ENCODE measurements around the gene MALRD1. TPM values are rescaled to one million over a fixed set of nuclear protein-coding genes. Genes with fewer than 3 reads are reported as not detected.
"Not testable (repeated sequence)": the region's sequence is repeated elsewhere in the genome, so short reads cannot be mapped to it uniquely, and the experiment has no call there.

The MALRD1 gene
- total RNA-seq, 1 donor from 2014 or later: 3.6 TPM

DNA sequence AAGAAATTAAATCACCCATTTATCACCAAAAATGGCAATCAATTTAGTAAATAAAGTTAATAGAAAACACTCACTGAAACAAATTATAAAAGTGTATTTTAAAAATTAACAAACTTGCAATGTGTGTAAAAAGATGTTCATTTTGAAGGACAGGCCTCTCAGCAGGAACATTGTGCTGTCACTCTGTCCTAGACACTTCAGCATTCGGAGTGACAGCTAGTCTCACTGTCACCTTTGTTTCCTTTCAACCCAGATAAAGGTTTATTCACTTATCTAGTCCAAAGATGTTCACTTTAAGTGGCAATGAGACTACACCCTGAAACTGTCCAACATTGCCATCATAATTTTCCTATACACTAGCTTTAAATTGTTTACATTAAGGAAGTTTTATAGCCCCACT lies 675.7 kb downstream of the MALRD1 start:
- no peak for DNase-seq

DNA sequence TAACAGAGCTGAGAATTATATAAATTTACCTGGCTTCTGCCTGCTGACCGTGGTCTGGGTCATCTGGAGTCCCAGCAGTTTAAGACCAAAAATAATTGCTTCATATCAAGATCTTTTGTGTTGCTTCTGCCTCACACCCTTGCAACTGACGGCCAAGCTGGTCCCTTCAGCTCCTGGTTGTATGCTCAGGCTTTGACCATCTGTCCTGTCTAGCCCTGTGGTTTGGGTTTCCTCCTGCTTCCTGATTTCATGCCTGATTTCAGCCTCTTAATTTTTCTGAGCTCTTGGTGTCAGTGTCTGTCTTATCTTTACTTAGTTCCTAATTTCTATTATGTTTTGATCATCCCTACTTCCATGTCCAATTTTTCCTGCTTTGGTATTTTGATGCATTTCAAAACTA lies 679.8 kb downstream of the MALRD1 start:
- DNase-seq: no peak

DNA sequence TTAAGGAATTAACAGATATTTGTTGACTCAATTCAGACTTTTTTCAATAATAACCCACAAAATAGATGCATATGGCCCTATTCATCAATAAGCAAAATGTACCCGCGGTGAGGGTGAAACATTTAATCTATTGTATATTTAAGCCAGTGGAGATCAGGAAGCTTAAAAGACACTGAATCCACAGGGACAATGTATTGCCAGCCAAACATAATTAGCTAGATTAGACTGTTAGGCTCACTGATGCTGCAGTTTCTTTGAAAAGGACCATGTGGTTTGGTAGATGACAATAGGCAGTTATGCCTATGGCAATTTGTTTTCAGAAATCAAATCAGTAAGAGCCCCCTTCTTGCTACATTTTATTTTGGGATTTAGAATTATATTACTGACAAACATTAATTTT lies 680.4 kb downstream of the MALRD1 start:
- no peak for DNase-seq

DNA sequence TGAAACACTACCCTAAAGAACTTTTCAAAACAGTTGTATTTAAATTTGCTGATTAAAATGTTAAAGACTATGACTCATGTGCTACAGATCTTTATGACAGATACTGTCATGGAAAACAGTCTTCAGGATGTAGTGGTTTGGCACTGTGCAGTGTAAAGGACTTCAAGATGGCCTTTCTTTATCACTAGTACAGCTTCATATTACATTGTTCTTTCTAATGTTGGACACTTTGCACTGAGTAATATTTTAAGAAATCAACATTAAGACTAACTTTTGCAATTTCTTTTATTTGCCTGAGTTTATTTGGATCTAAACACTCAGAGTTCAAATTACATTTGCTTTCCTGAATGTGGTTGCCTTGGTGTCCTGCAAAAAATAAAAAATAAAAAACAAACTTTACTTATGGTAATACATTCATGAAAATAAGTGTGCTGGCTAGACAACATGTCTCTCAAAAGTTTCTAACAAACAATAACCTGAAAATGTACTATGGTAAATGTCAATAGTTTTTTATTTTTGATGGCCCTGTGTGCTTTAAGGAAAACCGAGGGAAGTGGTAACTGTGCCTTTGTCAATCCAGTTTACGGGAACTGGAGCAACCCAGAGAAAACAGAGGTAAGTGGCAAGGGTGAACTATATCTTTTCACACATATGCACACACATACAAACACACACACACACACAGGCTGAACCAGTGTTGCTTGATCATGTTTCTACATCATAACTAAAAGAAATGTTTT lies 681.7 kb downstream of the MALRD1 start:
- no peak for DNase-seq

DNA sequence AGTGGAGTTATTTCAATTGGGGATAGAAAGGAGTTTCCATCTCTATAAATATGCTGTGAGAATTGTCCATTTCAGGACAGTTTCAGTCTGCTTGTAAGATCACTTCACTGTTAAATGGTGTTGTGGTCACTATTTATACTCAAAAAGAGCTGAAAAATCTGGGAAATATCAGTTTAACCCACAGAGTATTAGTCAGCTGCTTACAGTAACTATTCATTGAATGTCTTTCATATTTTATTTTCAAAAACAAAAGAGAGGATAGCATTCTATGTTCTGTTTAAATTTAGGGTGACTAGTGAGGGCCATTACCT lies 682.3 kb downstream of the MALRD1 start:
- DNase-seq: no peak

DNA sequence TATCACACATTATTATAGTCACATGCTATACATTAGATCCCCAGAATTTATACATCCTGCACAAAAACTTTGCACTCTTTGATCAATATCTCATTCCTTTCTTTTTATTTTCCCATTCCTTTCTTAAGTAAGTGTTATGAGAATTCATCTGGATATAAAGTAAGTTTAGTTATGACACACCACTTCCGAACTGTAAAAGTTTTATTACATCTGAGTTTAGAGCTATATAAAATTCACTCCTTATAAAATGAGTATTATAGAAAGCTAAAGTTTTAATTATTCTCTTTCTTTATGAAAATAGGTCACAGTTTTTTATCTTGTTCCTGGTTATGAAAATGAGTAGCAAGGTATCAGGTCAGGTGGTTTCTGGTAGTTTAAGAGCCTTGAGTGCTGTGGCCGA lies 683.0 kb downstream of the MALRD1 start:
- DNase-seq: no peak

DNA sequence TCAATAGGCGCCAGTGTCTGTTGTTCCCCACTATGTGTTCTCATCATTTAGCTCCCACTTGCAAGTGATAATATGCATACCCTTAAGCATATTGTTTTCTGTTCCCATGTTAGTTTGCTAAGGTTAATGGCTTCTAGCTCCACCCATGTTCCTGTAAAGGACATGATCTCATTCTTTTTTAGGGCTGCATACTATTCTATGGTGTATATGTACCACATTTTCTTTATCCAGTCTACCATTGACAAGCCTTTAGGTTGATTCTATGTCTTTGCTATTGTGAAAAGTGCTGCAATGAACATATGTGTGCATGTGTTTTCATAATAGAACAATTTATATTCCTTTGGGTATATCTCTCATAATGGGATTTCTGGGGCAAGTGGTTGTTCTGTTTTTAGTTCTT lies 689.8 kb downstream of the MALRD1 start:
- no peak for DNase-seq

DNA sequence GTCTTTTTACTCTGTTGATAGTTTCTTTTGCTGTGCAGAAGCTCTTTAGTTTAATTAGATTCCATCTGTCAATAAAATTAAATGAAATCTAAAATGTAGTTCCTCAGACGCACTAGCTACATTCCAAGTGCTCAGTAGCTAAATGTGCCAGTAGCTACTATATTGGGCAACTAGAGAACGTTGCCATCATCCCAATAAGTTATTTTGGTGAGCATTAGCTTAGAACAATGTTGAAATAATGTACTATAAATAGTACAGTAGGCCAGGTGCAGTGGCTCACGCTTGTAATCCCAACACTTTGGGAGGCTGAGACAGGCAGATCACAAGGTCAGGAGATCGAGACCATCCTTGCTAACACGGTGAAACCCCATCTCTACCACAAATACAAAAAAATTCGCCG lies 690.6 kb downstream of the MALRD1 start:
- not testable (repeated sequence) for DNase-seq

DNA sequence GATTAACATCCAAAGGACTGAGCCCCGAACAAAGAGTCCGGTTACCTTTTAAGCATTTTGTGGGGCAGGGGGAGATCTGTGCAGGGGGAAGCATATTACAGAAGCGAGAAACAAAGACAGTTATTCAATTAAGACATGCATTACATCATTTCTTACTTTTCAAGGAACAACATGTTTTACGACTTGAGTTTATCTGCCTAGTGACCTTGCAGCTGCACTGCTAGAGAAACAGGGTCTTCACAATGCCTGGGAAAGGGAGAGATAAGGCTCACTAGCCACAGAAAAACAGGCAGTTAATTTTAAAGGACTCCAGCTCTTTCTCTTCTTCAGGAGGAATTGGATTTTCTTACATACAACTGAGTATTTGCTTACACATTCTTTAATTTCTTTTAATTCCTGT lies 693.5 kb downstream of the MALRD1 start:
- not testable (repeated sequence) for DNase-seq

DNA sequence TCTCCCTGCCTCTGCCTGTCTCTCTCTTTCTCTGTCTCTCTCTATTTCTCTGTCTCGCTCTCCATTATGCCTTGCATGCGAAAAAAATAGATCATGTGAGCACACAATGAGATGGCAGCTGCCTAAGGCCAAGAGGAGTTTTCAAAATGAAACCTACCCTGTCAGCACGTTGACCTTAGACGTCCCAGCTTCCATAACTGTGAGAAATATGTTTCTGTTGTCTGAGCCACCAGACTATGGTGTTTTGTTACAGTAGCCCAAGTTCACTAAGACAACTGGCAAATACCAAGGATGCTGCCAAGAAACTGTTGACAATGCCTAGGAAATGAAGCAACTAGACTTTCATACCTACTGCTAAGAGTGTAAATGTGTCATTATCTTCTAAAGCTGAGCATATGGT lies 697.1 kb downstream of the MALRD1 start:
- no peak for DNase-seq

DNA sequence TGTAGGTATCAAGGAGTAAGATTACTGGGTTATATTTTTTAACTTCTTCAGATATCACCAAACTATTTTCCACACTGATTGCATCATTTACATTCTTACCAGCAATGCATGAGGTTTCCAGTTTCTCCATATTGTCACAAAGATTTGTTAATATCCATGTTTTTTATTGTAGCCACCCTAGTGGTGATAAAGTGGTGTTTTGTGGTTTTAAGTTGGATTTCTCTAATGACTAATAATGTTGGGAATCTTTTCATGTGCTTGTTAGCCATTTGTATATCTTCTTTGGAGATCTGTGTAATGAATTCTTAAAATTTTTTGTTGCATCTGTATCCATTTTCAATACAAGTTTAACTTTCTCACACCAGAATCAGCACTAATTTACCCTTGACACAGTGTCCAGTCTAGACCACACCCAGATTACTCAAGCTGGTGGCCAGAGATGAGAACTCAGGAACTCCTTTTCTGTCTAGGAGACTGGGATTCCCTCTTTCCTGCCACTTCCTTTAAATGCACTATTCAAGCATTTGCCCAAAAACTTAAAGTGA lies 700.7 kb downstream of the MALRD1 start:
- no peak for DNase-seq

DNA sequence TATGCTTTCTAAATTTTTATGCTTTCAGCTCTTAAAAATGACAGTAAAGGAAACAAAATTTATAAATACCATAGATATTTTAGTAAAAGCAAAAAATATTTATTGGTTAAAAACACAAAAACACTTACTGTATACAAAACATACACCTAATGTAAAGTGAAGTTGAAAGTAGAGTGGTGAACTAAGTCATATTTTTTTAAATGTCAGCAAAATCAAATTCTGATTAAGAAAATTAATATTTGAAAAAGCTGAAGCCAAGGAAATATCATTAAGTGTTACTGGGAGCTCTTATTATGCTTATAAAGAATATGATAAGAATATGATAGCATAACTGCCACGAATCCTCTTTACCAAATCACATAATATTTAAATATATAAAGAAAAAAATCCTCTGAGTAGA lies 702.4 kb downstream of the MALRD1 start:
- DNase-seq: no peak

DNA sequence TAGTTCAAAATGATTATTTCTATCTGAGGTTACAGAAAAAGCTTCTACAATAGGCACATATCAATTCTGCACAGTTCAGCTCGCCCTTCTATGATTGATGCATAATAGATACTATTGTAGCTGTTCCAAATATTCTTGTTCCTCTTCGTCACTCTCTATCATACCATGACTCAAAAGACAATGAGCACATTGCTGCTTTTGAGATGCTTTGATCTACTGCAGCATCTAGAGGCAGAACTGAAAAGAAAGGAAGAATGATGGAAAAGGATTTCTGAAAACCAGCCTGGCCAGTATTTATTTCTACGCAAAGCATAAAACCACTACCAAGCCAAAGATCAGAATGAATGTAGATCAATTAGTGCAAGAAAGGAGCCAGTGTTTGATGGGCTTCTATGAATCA lies 708.3 kb downstream of the MALRD1 start:
- no peak for DNase-seq

DNA sequence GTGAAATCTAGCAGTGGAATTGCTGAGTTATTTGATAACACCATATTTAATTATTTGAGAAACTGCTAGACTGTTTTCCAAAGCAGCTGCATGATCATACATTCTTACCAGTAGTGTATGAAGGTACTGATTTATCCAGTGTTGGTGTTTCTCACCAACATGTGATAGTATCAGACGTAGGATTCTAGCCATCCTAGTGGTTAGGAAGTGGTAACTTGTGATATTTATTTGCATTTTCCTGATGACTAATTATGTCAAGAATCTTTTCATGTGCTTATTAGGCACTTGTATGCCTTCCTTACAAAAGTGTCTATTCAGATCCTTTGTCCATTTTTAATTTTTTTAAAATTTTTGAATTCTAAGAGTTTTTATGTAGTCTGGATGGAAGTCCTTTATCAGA lies 713.4 kb downstream of the MALRD1 start:
- DNase-seq: no peak

DNA sequence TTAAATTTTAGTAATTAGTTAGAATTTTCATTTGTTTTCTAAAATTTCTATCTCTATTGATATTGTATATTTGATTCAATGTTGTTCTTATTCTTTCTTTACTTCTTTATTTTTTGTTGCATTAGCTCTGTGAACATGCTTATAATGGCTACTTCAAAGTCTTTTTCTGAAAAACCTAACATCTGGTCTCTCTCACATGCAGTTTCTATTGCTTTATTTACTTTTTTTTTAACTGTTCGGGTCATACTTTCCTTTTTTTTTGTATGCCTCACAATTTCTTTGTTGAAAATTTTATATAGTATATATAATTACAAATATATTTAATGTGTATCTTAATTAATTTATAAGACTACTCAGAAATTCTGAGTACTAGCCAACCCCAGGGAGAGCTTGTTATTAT lies 715.5 kb downstream of the MALRD1 start:
- no peak for DNase-seq

DNA sequence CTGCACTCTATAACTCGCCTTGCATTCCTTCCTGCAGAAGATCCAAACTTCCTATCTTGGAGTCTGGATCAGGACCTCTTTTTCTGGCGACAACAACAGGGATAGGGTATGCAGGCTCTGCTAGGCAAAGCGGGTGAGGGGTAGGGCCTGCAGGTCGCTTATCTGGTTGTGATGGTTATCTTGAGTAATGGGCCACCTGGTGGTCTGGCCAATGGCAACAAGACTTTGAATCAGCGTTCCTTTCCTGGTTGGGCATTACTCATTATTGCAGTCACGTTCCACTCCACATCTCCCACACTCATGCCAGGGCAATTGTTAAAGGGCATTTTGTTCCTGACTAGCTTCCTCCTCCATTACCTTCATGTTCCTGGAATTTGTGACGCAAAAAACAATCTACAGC lies 719.3 kb downstream of the MALRD1 start:
- no peak for DNase-seq

DNA sequence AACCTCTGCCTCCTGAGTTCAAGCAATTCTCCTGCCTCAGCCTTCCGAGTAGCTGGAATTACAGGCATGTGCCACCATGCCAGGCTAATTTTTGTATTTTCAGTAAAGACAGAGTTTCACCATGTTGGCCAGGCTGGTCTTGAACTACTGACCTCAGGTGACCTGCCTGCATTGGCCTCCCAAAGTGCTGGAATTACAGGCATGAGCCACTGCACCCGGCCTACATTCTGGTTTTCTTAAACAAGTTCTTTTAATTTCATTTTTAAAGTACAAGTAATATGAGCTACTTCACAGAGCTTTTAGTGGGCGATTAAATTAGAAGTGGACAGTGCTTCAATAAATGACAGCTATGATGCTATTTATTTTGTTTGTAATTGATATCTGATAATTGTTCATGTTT lies 721.2 kb downstream of the MALRD1 start:
- DNase-seq: not testable (repeated sequence)

DNA sequence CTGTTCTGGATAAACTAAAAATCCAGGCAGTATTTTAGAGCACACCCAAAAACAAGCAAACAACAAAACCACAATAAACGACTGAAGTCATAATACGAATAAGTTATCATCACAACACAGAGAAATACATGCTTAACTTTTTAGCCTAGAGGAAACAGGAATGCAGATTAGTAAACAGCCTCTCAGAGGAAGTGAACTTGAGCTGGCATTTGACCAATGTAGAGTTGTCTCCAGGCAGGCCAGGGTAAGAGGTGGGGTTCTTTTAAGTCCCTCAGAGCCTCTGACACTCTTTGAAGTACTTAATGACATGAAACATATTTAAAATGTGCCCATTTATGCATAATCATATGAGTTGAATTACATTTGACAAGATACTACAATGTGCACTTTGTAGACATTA lies 724.4 kb downstream of the MALRD1 start:
- no peak for DNase-seq

DNA sequence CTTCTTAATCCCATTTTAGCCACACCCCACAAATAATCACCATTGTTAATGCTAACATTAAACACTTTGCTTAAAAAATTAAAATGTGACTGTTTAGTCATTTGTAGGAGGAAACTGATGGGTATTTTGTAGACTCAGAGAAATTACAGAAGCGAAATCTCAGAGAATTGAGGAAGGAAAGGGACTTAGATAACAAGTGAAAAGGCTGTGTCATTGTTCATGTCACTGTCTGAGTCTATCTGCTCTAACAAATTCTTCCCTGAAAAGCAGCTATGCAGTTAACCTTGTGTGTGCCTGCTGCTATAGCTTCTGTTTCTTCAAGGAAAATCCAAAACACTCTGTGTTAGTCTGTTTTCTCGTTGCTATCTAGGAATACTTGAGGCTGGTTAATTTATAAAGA lies 726.7 kb downstream of the MALRD1 start:
- DNase-seq: no peak

DNA sequence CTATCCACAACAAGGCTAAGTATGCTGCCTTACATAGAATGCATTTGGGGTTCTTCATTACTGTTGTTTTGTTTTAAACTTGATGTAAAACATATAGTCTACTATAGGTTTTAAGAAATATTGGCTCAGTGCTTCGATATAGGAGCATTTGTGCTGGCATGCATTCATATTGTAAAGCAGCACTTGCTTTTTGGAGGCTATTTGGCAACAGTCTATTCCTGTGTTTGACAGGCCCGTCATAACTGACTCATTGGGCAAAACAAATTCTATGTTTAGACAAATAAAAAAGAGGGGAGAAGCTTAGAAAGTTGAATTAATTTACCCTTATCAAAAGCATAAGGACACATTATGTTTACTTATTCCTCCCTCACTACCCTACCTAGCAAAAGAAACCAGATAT lies 729.2 kb downstream of the MALRD1 start:
- no peak for DNase-seq

DNA sequence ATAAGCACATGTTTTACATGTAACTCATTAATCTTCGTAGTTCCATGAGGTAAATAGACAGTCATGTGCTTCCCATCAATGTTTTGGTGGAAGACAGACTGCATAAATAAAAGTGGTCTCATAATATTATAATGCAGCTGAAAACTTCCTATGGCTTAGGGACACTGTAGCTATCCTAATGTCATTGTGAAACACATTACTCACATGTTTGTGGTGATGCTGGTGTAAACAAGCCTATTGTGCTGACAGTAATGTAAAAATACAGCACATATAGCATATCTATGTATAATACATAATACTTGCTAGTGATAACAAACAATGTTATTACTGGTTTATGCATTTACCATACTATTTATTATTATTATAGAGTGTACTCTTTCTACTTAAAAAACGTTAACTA lies 730.4 kb downstream of the MALRD1 start:
- no peak for DNase-seq

DNA sequence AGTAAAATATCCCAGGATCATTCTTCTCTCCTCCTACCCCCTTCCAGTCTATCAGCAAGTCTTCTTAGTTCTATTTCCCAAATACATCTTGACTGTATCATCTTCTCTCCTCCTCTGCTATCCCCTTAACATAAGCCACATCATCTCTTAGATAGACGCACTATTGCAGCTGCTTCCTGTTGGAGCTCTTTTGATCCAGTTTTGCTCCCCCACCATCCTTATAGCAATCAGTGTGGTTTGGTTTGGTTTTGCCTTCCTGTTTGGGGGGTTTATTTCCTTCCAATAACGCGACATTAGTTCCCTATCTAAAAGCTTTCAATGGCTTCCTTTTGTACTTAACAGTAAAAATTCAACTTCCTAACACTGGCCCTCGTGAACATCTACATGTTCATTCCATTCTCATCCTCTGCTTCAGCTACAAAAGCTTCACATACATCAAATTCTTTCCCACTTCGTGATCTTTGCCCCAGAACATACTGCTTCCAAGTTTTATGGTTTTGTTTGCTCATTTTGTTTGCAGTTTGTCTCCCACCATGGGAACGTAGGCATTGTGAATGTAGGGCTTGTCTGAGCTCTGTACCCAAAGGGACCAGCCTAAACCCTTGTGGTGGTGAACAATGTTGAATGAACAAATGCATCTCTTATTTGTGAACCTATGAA lies 734.0 kb downstream of the MALRD1 start:
- no peak for DNase-seq

DNA sequence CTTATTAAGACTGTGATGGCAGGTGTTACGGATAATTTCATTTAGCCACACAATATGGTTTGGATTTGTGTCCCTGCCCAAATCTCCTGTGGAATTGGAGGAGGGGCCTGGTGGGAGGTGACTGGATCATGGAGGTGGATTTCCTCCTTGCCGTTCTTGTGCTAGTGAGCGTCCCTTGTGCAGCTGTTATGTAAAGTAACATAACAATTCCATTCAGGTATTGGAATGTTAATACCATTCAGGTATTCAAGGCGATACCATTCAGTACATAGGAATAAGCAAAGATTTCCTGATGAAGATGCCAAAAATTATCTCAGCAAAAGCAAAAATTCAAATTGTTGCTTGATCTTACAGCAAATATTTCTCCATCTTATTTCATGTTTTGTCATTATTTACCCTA lies 735.1 kb downstream of the MALRD1 start:
- DNase-seq: no peak
